ENCODE results near the gene CCDC102A.

DNA sequence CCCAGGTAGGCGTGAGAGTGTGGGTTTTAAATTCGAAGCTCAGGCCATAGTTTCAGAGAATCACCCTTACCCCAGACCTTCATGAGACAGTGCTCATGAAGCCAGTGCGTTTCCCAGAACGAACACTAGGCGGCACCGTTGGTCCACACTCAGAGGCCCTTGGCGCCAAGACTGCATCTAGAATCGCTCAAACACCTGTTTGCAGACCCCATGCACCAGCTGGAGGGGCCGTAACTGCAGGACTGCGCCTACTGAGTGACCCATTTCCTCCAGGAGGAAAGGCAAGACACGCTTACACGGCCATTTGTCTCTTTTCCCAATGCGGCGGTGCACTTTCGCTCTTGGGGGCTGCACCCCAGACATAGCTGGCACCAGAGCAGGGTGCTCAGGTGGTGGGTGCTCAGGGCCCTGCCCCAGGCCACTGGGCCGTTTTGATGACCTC, 40.1 kb upstream of the CCDC102A start:
- TF ChIP-seq POLR2A (IDR thresholded peaks at IDR 0.05), result no peak
- TF ChIP-seq, protein P1, sequence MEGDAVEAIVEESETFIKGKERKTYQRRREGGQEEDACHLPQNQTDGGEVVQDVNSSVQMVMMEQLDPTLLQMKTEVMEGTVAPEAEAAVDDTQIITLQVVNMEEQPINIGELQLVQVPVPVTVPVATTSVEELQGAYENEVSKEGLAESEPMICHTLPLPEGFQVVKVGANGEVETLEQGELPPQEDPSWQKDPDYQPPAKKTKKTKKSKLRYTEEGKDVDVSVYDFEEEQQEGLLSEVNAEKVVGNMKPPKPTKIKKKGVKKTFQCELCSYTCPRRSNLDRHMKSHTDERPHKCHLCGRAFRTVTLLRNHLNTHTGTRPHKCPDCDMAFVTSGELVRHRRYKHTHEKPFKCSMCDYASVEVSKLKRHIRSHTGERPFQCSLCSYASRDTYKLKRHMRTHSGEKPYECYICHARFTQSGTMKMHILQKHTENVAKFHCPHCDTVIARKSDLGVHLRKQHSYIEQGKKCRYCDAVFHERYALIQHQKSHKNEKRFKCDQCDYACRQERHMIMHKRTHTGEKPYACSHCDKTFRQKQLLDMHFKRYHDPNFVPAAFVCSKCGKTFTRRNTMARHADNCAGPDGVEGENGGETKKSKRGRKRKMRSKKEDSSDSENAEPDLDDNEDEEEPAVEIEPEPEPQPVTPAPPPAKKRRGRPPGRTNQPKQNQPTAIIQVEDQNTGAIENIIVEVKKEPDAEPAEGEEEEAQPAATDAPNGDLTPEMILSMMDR (IDR thresholded peaks at IDR 0.05), result peak; percentile 56 to 88 (median 74)
